Mesenchymal stem cell (in vitro differentiated cells and primary cell): ENCODE results near the gene NDUFV3.
"Not testable (repeated sequence)": the region's sequence is repeated elsewhere in the genome, so short reads cannot be mapped to it uniquely, and the experiment has no call there.

Experiments
- DNase-seq: peaks from one replicate; pipeline ENCODE4 v3.0.0-alpha.2; 2013
- H2AFZ ChIP-seq: one replicate; pipeline ENCODE4 v1.6.1; 2013; ENCODE audit warnings: low read depth, mild to moderate bottlenecking, control low read depth, inconsistent platforms, low read length, moderate library complexity
- H2AK5ac ChIP-seq: 2 replicates; pipeline ENCODE4 v1.6.1; 2013; ENCODE audit warnings: low read length, moderate library complexity, mild to moderate bottlenecking, inconsistent platforms; ENCODE audit not compliant: severe bottlenecking
- H2BK120ac ChIP-seq: one replicate; pipeline ENCODE4 v1.6.1; 2013; ENCODE audit warnings: low read depth, mild to moderate bottlenecking, inconsistent platforms, low read length, moderate library complexity
- H2BK12ac ChIP-seq, 2 experiments: one replicate each; pipeline ENCODE4 v1.6.1; 2013; ENCODE audit warnings: inconsistent platforms in 2 of 2, low read length in 2 of 2, mild to moderate bottlenecking in 2 of 2, moderate library complexity in 2 of 2, control low read depth in 1 of 2
- H2BK15ac ChIP-seq: one replicate; pipeline ENCODE4 v1.6.1; 2013; ENCODE audit warnings: mild to moderate bottlenecking, low read depth, inconsistent platforms; ENCODE audit not compliant: poor library complexity, severe bottlenecking
- H2BK5ac ChIP-seq: 2 replicates; pipeline ENCODE4 v1.6.1; 2013; ENCODE audit warnings: low read depth, mild to moderate bottlenecking, low read length, control low read depth, inconsistent platforms; ENCODE audit not compliant: poor library complexity, severe bottlenecking
- H3K14ac ChIP-seq, 2 experiments: one replicate each; pipeline ENCODE4 v1.6.1; 2013; ENCODE audit warnings: inconsistent platforms in 2 of 2, low read length in 2 of 2, control low read depth in 1 of 2, mild to moderate bottlenecking in 1 of 2, moderate library complexity in 1 of 2
- H3K18ac ChIP-seq, 2 experiments: one replicate each; pipeline ENCODE4 v1.6.1; 2013; ENCODE audit warnings: inconsistent platforms in 2 of 2, low read length in 2 of 2, control low read depth in 1 of 2, low read depth in 1 of 2, mild to moderate bottlenecking in 1 of 2
- H3K23ac ChIP-seq, 2 experiments: one replicate each; pipeline ENCODE4 v1.6.1; 2013; ENCODE audit warnings: inconsistent platforms in 2 of 2, low read length in 2 of 2, mild to moderate bottlenecking in 2 of 2, moderate library complexity in 2 of 2, control low read depth in 1 of 2
- H3K27ac ChIP-seq: 2 replicates; pipeline ENCODE4 v1.5.1; 2013; ENCODE audit warnings: mild to moderate bottlenecking, moderate library complexity, low read length, control low read depth, inconsistent platforms; ENCODE audit not compliant: poor library complexity, severe bottlenecking
- H3K27me3 ChIP-seq, 2 experiments: 2 replicates each; pipeline versions ENCODE4 v1.6.1 to v1.7.0; 2013; ENCODE audit warnings: low read length in 2 of 2, mild to moderate bottlenecking in 2 of 2, moderate library complexity in 2 of 2, control low read depth in 1 of 2, inconsistent platforms in 1 of 2; ENCODE audit not compliant: control insufficient read depth in 1 of 2, insufficient read depth in 1 of 2
- H3K36me3 ChIP-seq, 2 experiments: 2 replicates each; pipeline versions ENCODE4 v1.6.1 to v1.7.0; 2013; ENCODE audit warnings: low read length in 2 of 2, control low read depth in 1 of 2, inconsistent platforms in 1 of 2, low read depth in 1 of 2, mild to moderate bottlenecking in 1 of 2; ENCODE audit not compliant: insufficient read depth in 2 of 2, control insufficient read depth in 1 of 2
- H3K4ac ChIP-seq, 2 experiments: one replicate each; pipeline ENCODE4 v1.6.1; 2013; ENCODE audit warnings: inconsistent platforms in 2 of 2, low read length in 2 of 2, mild to moderate bottlenecking in 2 of 2, moderate library complexity in 2 of 2, control low read depth in 1 of 2, low read depth in 1 of 2
- H3K4me1 ChIP-seq: 2 replicates; pipeline ENCODE4 v1.6.1; 2013; ENCODE audit warnings: low read depth, low read length, control low read depth; ENCODE audit not compliant: control insufficient read depth, insufficient read depth
- H3K4me2 ChIP-seq: 2 replicates; pipeline ENCODE4 v1.6.1; 2013; ENCODE audit warnings: low read length, mild to moderate bottlenecking, inconsistent platforms; ENCODE audit not compliant: poor library complexity, severe bottlenecking
- H3K4me3 ChIP-seq, 2 experiments: 2 replicates each; pipeline versions ENCODE4 v1.5.1 to v1.7.0; 2013; ENCODE audit warnings: low read length in 2 of 2, mild to moderate bottlenecking in 2 of 2, control low read depth in 1 of 2, low read depth in 1 of 2; ENCODE audit not compliant: insufficient read depth in 1 of 2
- H3K79me1 ChIP-seq: replicated peaks from 2 replicates; pipeline ENCODE4 v1.6.1; 2013; ENCODE audit warnings: mild to moderate bottlenecking, control low read depth, low read length, inconsistent platforms; ENCODE audit not compliant: poor library complexity, severe bottlenecking
- H3K9ac ChIP-seq: 2 replicates; pipeline ENCODE4 v1.7.0; 2013; ENCODE audit warnings: mild to moderate bottlenecking, low read length, moderate library complexity
- H3K9me3 ChIP-seq: 2 replicates; pipeline ENCODE4 v1.7.0; 2013; ENCODE audit warnings: mild to moderate bottlenecking, low read length; ENCODE audit not compliant: control insufficient read depth
- H4K8ac ChIP-seq: one replicate; pipeline ENCODE4 v1.6.1; 2013; ENCODE audit warnings: inconsistent platforms, mild to moderate bottlenecking, low read length, moderate library complexity
- H4K91ac ChIP-seq: one replicate; pipeline ENCODE4 v1.6.1; 2013; ENCODE audit warnings: mild to moderate bottlenecking, low read length, inconsistent platforms
- WGBS: methylation state at CpG from one replicate; pipeline ENCODE4 v1.1.7; 2013; ENCODE audit warnings: mixed read lengths; 5-methylcytosine and 5-hydroxymethylcytosine counted together

The NDUFV3 gene

GRCh38 chr21:42933137-42933970 lies 40.2 kb downstream of the NDUFV3 start:
- not testable (repeated sequence) for H2BK120ac ChIP-seq, H3K4me2 ChIP-seq, H3K27me3 ChIP-seq, H4K8ac ChIP-seq, H3K9ac ChIP-seq, H2AK5ac ChIP-seq, H3K9me3 ChIP-seq, H3K18ac ChIP-seq, H3K14ac ChIP-seq, H3K4ac ChIP-seq, H3K79me1 ChIP-seq, H2BK5ac ChIP-seq, H4K91ac ChIP-seq, H3K23ac ChIP-seq, H3K4me1 ChIP-seq, H3K36me3 ChIP-seq, H2BK12ac ChIP-seq, H3K27ac ChIP-seq, H3K4me3 ChIP-seq, H2AFZ ChIP-seq, H2BK15ac ChIP-seq
- DNase-seq, result peak; percentile 25
- WGBS, result 64% methylated on average over 7 of the region's 9 CpGs

- not testable (repeated sequence) for H3K23ac ChIP-seq, H2AK5ac ChIP-seq, H2BK15ac ChIP-seq, H3K4me2 ChIP-seq, H3K4ac ChIP-seq, H3K27ac ChIP-seq, H2AFZ ChIP-seq, H4K91ac ChIP-seq, H3K9ac ChIP-seq, DNase-seq, H4K8ac ChIP-seq, H2BK5ac ChIP-seq, H2BK12ac ChIP-seq, H2BK120ac ChIP-seq, H3K9me3 ChIP-seq, H3K4me3 ChIP-seq, H3K14ac ChIP-seq, H3K27me3 ChIP-seq, H3K18ac ChIP-seq, H3K36me3 ChIP-seq, H3K4me1 ChIP-seq, H3K79me1 ChIP-seq
- 80% methylated on average over 12 of the region's 12 CpGs for WGBS
These were observed 40.9 kb downstream of the NDUFV3 start for GRCh38 chr21:42933973-42934372.

- H3K23ac ChIP-seq, H2BK12ac ChIP-seq, H3K79me1 ChIP-seq, H3K9ac ChIP-seq, H3K27me3 ChIP-seq, H3K4ac ChIP-seq, H2BK120ac ChIP-seq, H4K8ac ChIP-seq, H3K18ac ChIP-seq, DNase-seq, H2BK5ac ChIP-seq, H2AK5ac ChIP-seq, H2BK15ac ChIP-seq, H3K4me2 ChIP-seq, H3K27ac ChIP-seq, H2AFZ ChIP-seq, H4K91ac ChIP-seq, H3K4me3 ChIP-seq, H3K14ac ChIP-seq, H3K36me3 ChIP-seq, H3K4me1 ChIP-seq, H3K9me3 ChIP-seq: not testable (repeated sequence)
- 54% methylated on average over 5 of the region's 5 CpGs for WGBS
These were observed 43.3 kb downstream of the NDUFV3 start for GRCh38 chr21:42936360-42936759.

DNA sequence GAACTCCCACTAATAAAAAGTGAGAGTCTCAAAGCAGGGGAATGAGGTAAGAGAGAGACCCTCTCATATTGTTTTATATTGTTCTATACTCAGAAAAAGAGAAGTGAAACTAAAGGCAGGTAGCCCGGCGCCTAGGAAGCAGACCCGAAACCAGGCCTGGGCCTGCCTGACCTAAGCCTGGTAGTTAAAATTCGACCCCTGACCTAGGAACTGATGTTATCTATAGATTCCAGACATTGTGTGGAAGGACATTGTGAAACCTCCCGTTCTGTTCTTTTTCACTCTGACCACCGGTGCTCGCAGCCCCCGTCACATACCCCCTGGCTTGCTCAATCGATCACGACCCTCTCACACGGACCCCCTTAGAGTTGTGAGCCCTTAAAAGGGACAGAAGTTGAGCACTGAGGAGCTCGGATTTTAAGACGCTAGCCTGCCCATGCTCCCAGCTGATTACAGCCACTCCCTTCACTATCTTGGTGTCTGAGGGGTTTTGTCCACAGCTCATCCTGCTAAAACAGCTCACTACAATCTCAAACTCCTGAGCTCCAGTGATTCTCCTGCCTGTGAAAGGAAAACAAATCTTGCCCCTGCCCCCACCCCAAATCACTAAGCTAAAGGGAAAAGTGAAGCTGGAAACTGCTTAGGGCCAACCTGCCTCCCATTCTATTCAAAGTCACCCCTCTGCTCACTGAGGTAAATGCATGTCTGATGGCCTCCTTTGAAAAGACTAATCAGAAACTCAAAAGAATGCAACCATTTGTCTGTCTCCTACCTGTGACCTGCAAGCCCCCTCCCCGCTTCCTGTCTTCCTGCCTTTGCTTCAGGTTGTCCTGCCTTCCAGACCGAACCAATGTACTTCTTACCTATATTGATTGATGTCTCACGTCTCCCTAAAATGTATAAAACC lies 44.2 kb downstream of the NDUFV3 start:
- not testable (repeated sequence) for H2BK120ac ChIP-seq, H2BK15ac ChIP-seq, H3K14ac ChIP-seq, H4K8ac ChIP-seq, H3K4me1 ChIP-seq, H2BK5ac ChIP-seq, H4K91ac ChIP-seq, H2AK5ac ChIP-seq, H2BK12ac ChIP-seq, H2AFZ ChIP-seq, H3K9ac ChIP-seq, DNase-seq, H3K4me3 ChIP-seq, H3K4me2 ChIP-seq, H3K4ac ChIP-seq, H3K79me1 ChIP-seq, H3K18ac ChIP-seq, H3K36me3 ChIP-seq, H3K27ac ChIP-seq, H3K9me3 ChIP-seq, H3K23ac ChIP-seq, H3K27me3 ChIP-seq
- WGBS, result 25% methylated on average over 15 of the region's 16 CpGs
